ENCODE data around the gene NR2F2. TPM values are rescaled to one million over a fixed set of nuclear protein-coding genes. Genes with fewer than 3 reads are reported as not detected.

The NR2F2 gene
- total RNA-seq, 6 donors from 2014 or later: 10.8 to 64.7 (median 30.1) TPM

DNA sequence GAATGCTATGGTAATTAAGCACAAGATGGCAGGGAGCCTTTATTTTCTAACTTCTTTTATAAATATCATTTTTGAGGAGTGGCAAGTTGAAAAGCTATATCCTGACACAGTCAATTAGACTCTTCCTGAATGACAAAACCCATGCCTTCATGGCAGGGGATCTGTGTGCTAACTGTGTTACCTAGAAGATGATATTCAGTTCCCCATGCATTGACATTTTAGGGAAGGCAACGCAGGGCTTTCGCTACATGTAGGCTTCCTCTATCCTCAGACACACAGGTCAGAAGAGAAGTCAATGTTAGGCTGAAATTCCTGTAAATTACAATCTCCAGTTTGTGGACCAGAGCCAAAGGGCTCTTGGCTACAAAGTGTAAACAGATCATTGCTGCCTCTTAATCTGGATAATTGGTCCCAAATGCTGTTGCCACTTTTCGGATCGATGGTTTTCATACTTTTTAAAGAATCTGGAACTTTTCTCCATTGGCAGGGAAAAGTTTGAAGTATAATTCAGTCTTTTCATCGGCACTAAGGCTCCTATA, 22.6 kb upstream of the NR2F2 start:
- DNase-seq: no peak
- Histone ChIP-seq H3K27ac (peak overlapping the region in 1 of 4 donors; percentile 50), H3K27me3 (no peaks in the 10 kb centered on the region), H3K4me1 (peaks cover 0 to 3% (median 0%) of the 10 kb centered on the region in 4 donors), H3K4me3 (no peak overlapping the region), H3K9me3 (no peaks in the 10 kb centered on the region), H3K36me3 (no peaks in the 10 kb centered on the region)
- ATAC-seq (ENCODE audit: low FRiP score in 2 of 2): no peak
- no peak for TF ChIP-seq EP300 (IDR thresholded peaks at IDR 0.05)
- no peak for TF ChIP-seq POLR2A (IDR thresholded peaks at IDR 0.05)
- no peak for TF ChIP-seq POLR2AphosphoS5 (IDR thresholded peaks at IDR 0.05)
- TF ChIP-seq, protein P1, sequence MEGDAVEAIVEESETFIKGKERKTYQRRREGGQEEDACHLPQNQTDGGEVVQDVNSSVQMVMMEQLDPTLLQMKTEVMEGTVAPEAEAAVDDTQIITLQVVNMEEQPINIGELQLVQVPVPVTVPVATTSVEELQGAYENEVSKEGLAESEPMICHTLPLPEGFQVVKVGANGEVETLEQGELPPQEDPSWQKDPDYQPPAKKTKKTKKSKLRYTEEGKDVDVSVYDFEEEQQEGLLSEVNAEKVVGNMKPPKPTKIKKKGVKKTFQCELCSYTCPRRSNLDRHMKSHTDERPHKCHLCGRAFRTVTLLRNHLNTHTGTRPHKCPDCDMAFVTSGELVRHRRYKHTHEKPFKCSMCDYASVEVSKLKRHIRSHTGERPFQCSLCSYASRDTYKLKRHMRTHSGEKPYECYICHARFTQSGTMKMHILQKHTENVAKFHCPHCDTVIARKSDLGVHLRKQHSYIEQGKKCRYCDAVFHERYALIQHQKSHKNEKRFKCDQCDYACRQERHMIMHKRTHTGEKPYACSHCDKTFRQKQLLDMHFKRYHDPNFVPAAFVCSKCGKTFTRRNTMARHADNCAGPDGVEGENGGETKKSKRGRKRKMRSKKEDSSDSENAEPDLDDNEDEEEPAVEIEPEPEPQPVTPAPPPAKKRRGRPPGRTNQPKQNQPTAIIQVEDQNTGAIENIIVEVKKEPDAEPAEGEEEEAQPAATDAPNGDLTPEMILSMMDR (IDR thresholded peaks at IDR 0.05): no peak
- WGBS, 2 donors: 74 to 78% methylated on average over 5 of the region's 5 CpGs

DNA sequence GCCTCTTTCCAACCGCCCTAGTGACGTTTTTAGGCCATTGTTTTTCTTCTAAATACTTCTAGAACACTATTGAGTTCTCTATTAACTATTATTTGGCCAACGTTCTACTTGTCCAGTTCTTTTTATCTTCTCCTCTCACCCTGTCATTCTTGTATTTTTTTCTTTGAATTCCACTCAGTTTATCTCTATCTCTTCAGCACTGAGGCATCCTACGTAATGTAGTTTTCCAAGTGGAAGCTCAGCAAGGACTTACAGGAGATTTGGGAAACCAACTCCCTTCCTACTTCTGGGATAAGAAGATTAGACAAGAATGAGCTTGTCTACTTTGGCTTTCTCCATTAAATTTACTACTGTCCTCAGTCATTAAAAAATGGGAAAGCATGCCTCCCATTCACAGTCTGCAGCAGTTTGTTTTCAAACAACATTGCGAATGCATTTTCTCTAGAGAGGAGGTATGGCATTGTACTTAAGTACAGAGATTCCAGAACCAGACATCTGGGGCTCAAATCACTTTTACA, 21.3 kb upstream of the NR2F2 start:
- H3K27me3 ChIP-seq: no peaks in the 10 kb centered on the region
- H3K36me3 ChIP-seq: no peaks in the 10 kb centered on the region
- 36 to 57% methylated on average over 5 of the region's 5 CpGs for WGBS, 2 donors
- no peak for DNase-seq
- no peak overlapping the region for H3K4me3 ChIP-seq
- no peak overlapping the region for H3K27ac ChIP-seq
- TF ChIP-seq, protein P1 (IDR thresholded peaks at IDR 0.05): no peak
- TF ChIP-seq EP300 (IDR thresholded peaks at IDR 0.05) (no peak), POLR2AphosphoS5 (IDR thresholded peaks at IDR 0.05) (no peak), POLR2A (IDR thresholded peaks at IDR 0.05) (no peak)
- H3K9me3 ChIP-seq: no peaks in the 10 kb centered on the region
- peaks cover 0 to 3% (median 0%) of the 10 kb centered on the region in 4 donors for H3K4me1 ChIP-seq
- no peak for ATAC-seq (ENCODE audit: low FRiP score in 2 of 2)

DNA sequence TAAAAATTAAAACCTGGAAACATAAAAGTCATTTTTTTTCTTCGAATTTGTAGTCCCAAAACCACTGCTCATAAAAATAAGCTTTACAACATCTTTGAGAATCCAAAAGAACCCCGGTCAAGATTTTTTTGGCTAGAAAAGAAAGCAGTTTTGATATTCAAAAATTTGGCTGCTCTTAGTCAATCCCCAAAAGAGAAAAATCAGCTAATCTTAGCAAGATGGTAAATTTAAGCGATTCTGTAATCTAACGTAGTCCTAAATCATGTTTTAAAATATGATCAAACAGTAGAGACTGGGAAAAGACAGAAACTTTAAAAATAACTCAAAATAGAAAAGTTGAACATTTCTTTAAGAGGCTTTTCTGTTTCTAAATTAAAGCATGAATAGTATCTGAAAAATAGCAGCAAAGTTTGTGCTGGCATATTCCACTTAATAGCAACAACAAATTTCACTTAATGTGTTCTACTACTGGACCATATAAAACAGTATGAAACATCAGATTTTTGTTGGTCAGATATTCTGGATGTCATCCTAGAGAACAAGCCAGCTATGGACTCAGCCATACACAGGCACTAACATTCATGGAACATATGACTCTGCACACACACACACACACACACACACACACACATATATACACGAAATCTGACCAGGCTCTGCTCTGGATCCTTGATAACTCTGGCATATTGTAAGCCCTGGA, 19.1 kb upstream of the NR2F2 start:
- WGBS, 2 donors: 65 to 66% methylated on average over 5 of the region's 5 CpGs
- H3K27ac ChIP-seq: no peak overlapping the region
- H3K4me1 ChIP-seq: peaks cover 0 to 6% (median 0%) of the 10 kb centered on the region in 4 donors
- H3K4me3 ChIP-seq: no peak overlapping the region
- no peaks in the 10 kb centered on the region for H3K36me3 ChIP-seq
- no peaks in the 10 kb centered on the region for H3K27me3 ChIP-seq
- no peaks in the 10 kb centered on the region for H3K9me3 ChIP-seq
- TF ChIP-seq, protein P1 (IDR thresholded peaks at IDR 0.05): no peak
- TF ChIP-seq POLR2A (IDR thresholded peaks at IDR 0.05): no peak
- no peak for TF ChIP-seq EP300 (IDR thresholded peaks at IDR 0.05)
- no peak for TF ChIP-seq POLR2AphosphoS5 (IDR thresholded peaks at IDR 0.05)
- no peak for DNase-seq
- ATAC-seq (ENCODE audit: low FRiP score in 2 of 2): no peak

DNA sequence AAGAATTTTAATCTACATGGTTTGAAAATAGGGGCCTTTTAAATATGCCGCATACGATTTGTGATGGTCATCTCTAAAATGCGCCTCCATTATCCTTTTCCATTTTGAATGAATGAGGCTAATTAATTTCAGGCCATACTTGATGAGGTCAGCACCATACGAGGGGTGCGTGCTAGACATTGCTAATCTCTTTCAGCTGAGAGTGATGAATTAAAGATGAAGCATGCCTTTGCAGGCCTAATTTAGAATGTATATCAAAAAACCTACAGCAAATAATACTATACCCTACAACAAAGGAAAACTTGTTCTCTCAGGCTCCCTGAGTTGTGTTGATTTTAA, 18.6 kb upstream of the NR2F2 start:
- Histone ChIP-seq H3K4me1 (peaks cover 0 to 6% (median 0%) of the 10 kb centered on the region in 4 donors), H3K36me3 (no peaks in the 10 kb centered on the region), H3K27me3 (no peaks in the 10 kb centered on the region), H3K4me3 (no peak overlapping the region), H3K9me3 (no peaks in the 10 kb centered on the region), H3K27ac (no peak overlapping the region)
- TF ChIP-seq POLR2A (IDR thresholded peaks at IDR 0.05) (no peak), POLR2AphosphoS5 (IDR thresholded peaks at IDR 0.05) (no peak), EP300 (IDR thresholded peaks at IDR 0.05) (no peak)
- TF ChIP-seq, protein P1 (IDR thresholded peaks at IDR 0.05): no peak
- WGBS, 2 donors: 92 to 93% methylated on average over 5 of the region's 5 CpGs
- DNase-seq: no peak
- no peak for ATAC-seq (ENCODE audit: low FRiP score in 2 of 2)
